Panc1 (cell line): ENCODE data around the gene SCAMP1. TPM values are rescaled to one million over a fixed set of nuclear protein-coding genes. Genes with fewer than 3 reads are reported as not detected.

Experiments used
- ATAC-seq: fragments of 200-7000 bp; cut with Tn5 transposase; 2 replicates; pipeline ENCODE4 v1.9.1; 2020; ENCODE audit warnings: mild to moderate bottlenecking, moderate library complexity
- BruUV-seq: library from RNA; stranded (reverse); fragments of 400-500 nt; replicated peaks from 2 replicates; lab custom pipeline; 2021; lab: Mats Ljungman, UMichigan
- CTCF ChIA-PET: fragments of 300-600 bp; sonication (Branson Sonifier 250); formaldehyde crosslinking; loops from one replicate; lab custom pipeline; 2022; ENCODE audit warnings: antibody characterized with exemption; lab: Charles Lee
- POLR2A ChIA-PET: fragments of 300-600 bp; sonication (Branson Sonifier 250); formaldehyde crosslinking; loops from one replicate; lab custom pipeline; 2022; ENCODE audit warnings: antibody characterized with exemption; lab: Charles Lee
- DNase-seq: peaks from one replicate; pipeline ENCODE4 v3.0.0-alpha.2; 2010; ENCODE audit warnings: low read depth, low spot score
- H3K27ac ChIP-seq: 2 replicates; pipeline ENCODE4 v1.5.1; 2011; ENCODE audit warnings: mild to moderate bottlenecking, low read length, inconsistent platforms
- H3K27me3 ChIP-seq: fragments of 200-500 bp; sonication (Bioruptor generic); 2 replicates; pipeline ENCODE4 v1.6.0; 2014; ENCODE audit warnings: low read length, inconsistent platforms; ENCODE audit not compliant: control insufficient read depth, insufficient read depth
- H3K36me3 ChIP-seq: fragments of 200-500 bp; sonication (Bioruptor generic); 2 replicates; pipeline ENCODE4 v1.5.1; 2014; ENCODE audit warnings: inconsistent platforms, mild to moderate bottlenecking, low read length, moderate library complexity; ENCODE audit not compliant: control insufficient read depth, insufficient read depth
- H3K4me1 ChIP-seq: 2 replicates; pipeline ENCODE4 v1.5.1; 2011; ENCODE audit warnings: inconsistent platforms, mild to moderate bottlenecking, low read length, moderate library complexity; ENCODE audit not compliant: control insufficient read depth, insufficient read depth
- H3K4me3 ChIP-seq, 2 experiments: 2 replicates each; pipeline ENCODE4 v1.5.1; 2011 to 2012; ENCODE audit warnings: low read depth in 2 of 2, low read length in 2 of 2, mild to moderate bottlenecking in 2 of 2, inconsistent platforms in 1 of 2, moderate library complexity in 1 of 2
- H3K9me3 ChIP-seq: fragments of 200-500 bp; sonication (Bioruptor generic); 2 replicates; pipeline ENCODE4 v1.5.1; 2014; ENCODE audit warnings: low read depth, mild to moderate bottlenecking, inconsistent platforms, low read length, moderate library complexity; ENCODE audit not compliant: control insufficient read depth, insufficient read depth
- CTCF ChIP-seq: fragments of 450-650 bp; IDR thresholded peaks from 2 replicates; pipeline ENCODE4 v1.5.1; 2017; ENCODE audit warnings: mild to moderate bottlenecking
- POLR2AphosphoS5 ChIP-seq: IDR thresholded peaks from 2 replicates; pipeline ENCODE4 v1.6.1; 2012; ENCODE audit warnings: mild to moderate bottlenecking, low read depth, low read length, moderate library complexity
- REST ChIP-seq, 2 experiments: IDR thresholded peaks; 2 replicates each; pipeline ENCODE4 v1.6.1; 2011 to 2012; ENCODE audit warnings: low read depth in 2 of 2, control low read depth in 1 of 2, low read length in 1 of 2, mild to moderate bottlenecking in 1 of 2, moderate library complexity in 1 of 2; ENCODE audit not compliant: insufficient read depth in 1 of 2
- SIN3A ChIP-seq: IDR thresholded peaks from 2 replicates; pipeline ENCODE4 v1.6.1; 2012; ENCODE audit warnings: low read depth, mild to moderate bottlenecking, low read length, moderate library complexity, borderline replicate concordance; ENCODE audit not compliant: insufficient read depth
- TCF7L2 ChIP-seq: IDR thresholded peaks from 2 replicates; pipeline ENCODE4 v1.6.1; 2011; ENCODE audit warnings: mild to moderate bottlenecking, low read depth, low read length, inconsistent platforms
- in situ Hi-C: cut with HindIII; loops from 2 replicates; pipeline ENCODE4 v1.10.0; 2016; ENCODE audit warnings: low sequenced_read_pairs, low pct_unique_long_range_greater_than_20kb
- intact Hi-C: fragments of 100-400 bp; cut with micrococcal nuclease; formaldehyde crosslinking; loops from one replicate; pipeline ENCODE4 v1.10.0; 2022; ENCODE audit not compliant: unreplicated experiment
- total RNA-seq: library from RNA; stranded (reverse); gene quantifications from one replicate; pipeline ENCODE4 v1.2.1, GENCODE V29; 2021; ENCODE audit not compliant: unreplicated experiment

SCAMP1 gene
- total RNA-seq, 1 experiment from 2014 or later, result 51.3 TPM

GRCh38 chr5:78360924-78361630 is 660 bp downstream of the SCAMP1 start:
- ChIA-PET CTCF (no interaction called here), POLR2A (interaction anchor here (0.6 to 1.1 kb wide), 3 partner anchors 12 to 1378 kb away, joined by 3 to 5 read pairs (median 3); partner anchors contain the start of gene AP3B1)
- no peaks in the 10 kb centered on the region; the same call in none of the 2 replicates for H3K36me3 ChIP-seq
- no TSS peak for BruUV-seq
- TF ChIP-seq POLR2AphosphoS5, result no peak
- TF ChIP-seq CTCF, result peak; percentile 21
- peak; percentile 53; the same call in 1 of the 2 replicates for TF ChIP-seq SIN3A
- no peak for TF ChIP-seq REST (IDR thresholded peaks at IDR 0.05; ENCODE audit: insufficient read depth in 1 of 2, low read depth in 2 of 2, low read length in 1 of 2)
- H3K27ac ChIP-seq, result peak overlapping the region; percentile 86
- peak; percentile 40 for ATAC-seq
- H3K9me3 ChIP-seq, result no peaks in the 10 kb centered on the region
- in situ Hi-C loops (no loop called here), intact Hi-C loops (loop anchor here (2.0 to 10.0 kb wide), 2 partner anchors 66 to 104 kb away; partner anchors contain the start of gene AP3B1)
- H3K27me3 ChIP-seq, result no peaks in the 10 kb centered on the region
- peak overlapping the region; percentile 97 for H3K4me3 ChIP-seq
- DNase-seq, result peak; percentile 36
- peaks cover 24% of the 10 kb centered on the region for H3K4me1 ChIP-seq

GRCh38 chr5:78361631-78361993 is 1.2 kb downstream of the SCAMP1 start:
- ChIA-PET CTCF (no interaction called here), POLR2A (interaction anchor here (0.6 to 1.1 kb wide), 3 partner anchors 11 to 1379 kb away, joined by 3 to 5 read pairs (median 3); partner anchors contain the start of gene AP3B1)
- Histone ChIP-seq H3K27ac (peak overlapping the region; percentile 86), H3K36me3 (no peaks in the 10 kb centered on the region; the same call in none of the 2 replicates), H3K9me3 (no peaks in the 10 kb centered on the region), H3K27me3 (no peaks in the 10 kb centered on the region), H3K4me1 (peaks cover 24% of the 10 kb centered on the region), H3K4me3 (peak overlapping the region; percentile 97)
- no peak for TF ChIP-seq POLR2AphosphoS5
- no peak for TF ChIP-seq SIN3A
- TF ChIP-seq CTCF, result no peak
- no peak for TF ChIP-seq REST (IDR thresholded peaks at IDR 0.05; ENCODE audit: insufficient read depth in 1 of 2, low read depth in 2 of 2, low read length in 1 of 2)
- no peak for TF ChIP-seq TCF7L2
- intact Hi-C loops (loop anchor here (2.0 to 10.0 kb wide), 2 partner anchors 67 to 103 kb away; partner anchors contain the start of gene AP3B1), in situ Hi-C loops (no loop called here)
- DNase-seq, result no peak
- ATAC-seq, result no peak
- BruUV-seq, result no TSS peak
